Hair follicle dermal papilla cell (primary cell): ENCODE measurements around the gene CRNKL1. TPM values are rescaled to one million over a fixed set of nuclear protein-coding genes. Genes with fewer than 3 reads are reported as not detected.

ENCODE experiments used
- total RNA-seq: library from RNA; depleted of rRNA; stranded (reverse); fragments of >200 nt; gene quantifications from 2 replicates; pipeline ENCODE4 v1.2.3, GENCODE V29; 2012

The CRNKL1 gene
- total RNA-seq = 28.9 and 32.6 TPM in 2 replicates

DNA sequence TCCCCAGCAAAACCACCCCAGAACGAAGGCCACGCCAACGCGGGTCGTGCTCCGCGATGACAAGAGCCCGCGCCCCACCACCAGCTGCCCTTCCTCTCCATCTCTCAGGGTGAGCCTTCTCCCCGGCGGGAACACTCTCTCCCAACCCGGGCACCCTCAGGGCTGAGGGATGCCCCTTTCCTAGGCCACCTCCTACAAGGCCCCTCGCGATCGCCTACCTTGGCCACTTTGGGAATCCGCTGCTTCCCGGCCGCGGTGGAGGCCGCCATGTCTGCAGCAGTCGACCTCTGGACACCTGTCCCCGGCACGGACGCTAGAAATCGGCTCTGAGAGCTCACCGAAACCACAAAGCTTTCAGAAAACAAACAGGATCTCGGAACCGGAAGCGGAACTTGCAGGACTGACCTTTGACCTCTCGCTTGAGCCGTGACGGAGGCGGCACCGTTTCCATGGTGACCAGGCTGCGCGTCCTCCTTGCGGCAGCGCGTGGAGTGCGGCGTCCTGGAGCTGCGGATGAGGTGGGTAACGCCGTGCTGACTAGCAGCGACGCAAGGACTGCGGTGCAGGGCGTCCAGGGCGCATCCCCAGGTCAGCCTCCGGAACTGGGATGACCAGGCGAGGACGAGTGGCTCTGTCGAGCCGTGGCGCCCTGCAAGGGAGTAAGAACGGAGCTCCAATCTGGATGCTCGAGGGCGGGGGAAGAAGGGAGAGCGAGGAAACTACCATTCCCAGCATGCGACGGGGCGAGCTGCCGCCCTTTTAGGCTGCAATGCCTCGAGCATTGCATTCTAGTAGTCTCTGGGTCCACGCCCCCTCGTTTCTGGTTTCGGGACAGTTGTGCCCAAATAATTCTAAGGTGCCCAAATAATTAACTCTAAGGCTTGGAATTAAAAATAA is at the start of gene CRNKL1, which contains the start of gene CFAP61:
Gene CRNKL1 (minus strand): TSS at position 393 of the 897 bp plus-strand sequence. CDS start 124 bp downstream, at position 269.
Gene CFAP61 (plus strand): TSS at position 459 of the 897 bp plus-strand sequence. CDS start 4,122 bp downstream, outside the sequence.

GRCh38 chr20:20017001-20017843 is 35.0 kb downstream of the CRNKL1 start, which contains the start of gene NAA20:
Gene NAA20 (plus strand): TSS chr20:20017362. CDS start chr20:20017397, 35 bp downstream.

Other genes starting within 250 kb of the CRNKL1 start
- gene NAA20, start 35.1 kb downstream of the CRNKL1 start, total RNA-seq = 19.1 and 20.6 TPM in 2 replicates
- gene CFAP61, start 66 bp upstream of the CRNKL1 start, total RNA-seq = 0.12 TPM in 1 of 2 replicates, not detected in the other